Activated CD8-positive, alpha-beta memory T cell treated with anti-CD3 and anti-CD28 coated beads, Interleukin-2, amount 50 U/mL, for 24 hours (primary cell): ENCODE results near the gene XG.
"Not testable (repeated sequence)": the region's sequence is repeated elsewhere in the genome, so short reads cannot be mapped to it uniquely, and the experiment has no call there.

Experiments
- DNase-seq: peaks from one replicate; pipeline ENCODE4 v3.0.0-alpha.2; 2020; ENCODE audit errors: extremely low read depth

XG gene

GRCh38 chrX:2780472-2781225 is 28.8 kb downstream of the XG start:
- not testable (repeated sequence) for DNase-seq

GRCh38 chrX:2781226-2781571 is 29.4 kb downstream of the XG start:
- no peak for DNase-seq

DNA sequence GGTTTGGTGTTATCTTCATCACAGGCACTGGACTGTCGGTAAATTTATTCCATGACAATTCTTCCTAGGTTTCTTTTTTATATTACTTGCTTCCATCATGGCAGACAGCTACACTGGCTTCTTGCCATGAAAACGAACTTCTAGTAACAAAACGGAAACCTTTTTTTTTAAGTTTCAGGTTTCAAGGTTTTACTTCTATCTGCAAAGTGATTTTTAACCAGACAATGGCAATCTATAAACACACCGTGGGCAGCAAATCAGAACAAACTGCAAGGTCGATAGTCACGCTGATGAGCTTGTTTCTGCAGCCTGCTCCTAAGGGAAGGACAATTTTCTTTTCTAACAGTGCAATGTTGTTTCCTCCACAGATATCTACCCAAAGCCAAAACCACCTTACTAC is 29.9 kb downstream of the XG start:
- no peak for DNase-seq

GRCh38 chrX:2782171-2782570 is 30.3 kb downstream of the XG start:
- no peak for DNase-seq

DNA sequence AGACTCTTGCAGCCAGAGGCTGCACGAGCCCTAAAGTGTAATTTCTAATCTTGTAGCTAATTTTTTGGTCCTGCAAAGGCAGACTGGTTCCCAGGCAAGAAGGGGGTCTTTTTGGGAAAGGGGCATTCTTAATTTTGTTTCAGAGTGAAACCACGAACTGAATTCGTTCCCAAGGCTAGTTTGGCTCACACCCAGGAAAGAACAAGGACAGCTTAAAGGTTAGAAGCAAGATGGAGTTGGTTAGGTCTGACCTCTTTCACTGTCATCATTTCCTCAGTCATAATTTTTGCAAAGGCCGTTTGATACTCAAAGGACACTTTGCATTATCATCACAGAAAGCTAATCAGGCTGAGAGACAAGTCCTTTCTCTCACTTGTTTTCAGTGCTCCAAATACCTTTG is 30.9 kb downstream of the XG start:
- no peak for DNase-seq

GRCh38 chrX:2784026-2784425 is 32.2 kb downstream of the XG start:
- DNase-seq, result no peak

GRCh38 chrX:2785538-2785937 is 33.7 kb downstream of the XG start:
- no peak for DNase-seq

DNA sequence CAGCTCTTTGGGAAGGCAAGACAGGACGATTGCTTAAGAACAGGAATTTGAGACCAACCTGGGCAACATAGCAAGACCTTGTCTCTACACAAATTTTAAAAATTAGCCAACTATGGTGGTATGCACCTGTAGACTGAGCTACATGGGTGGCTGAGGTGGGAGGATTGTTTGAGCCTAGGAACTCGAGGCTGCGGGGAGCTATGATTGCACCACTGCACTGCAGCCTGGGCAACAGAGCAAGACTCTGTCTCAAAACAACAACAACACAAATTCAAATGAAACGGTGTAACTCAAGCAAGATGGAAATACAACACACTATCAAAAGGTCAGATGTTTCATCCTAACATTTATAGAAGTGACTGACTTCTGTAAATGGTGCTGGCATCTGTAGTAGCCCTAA is 37.1 kb downstream of the XG start:
- DNase-seq, result no peak

DNA sequence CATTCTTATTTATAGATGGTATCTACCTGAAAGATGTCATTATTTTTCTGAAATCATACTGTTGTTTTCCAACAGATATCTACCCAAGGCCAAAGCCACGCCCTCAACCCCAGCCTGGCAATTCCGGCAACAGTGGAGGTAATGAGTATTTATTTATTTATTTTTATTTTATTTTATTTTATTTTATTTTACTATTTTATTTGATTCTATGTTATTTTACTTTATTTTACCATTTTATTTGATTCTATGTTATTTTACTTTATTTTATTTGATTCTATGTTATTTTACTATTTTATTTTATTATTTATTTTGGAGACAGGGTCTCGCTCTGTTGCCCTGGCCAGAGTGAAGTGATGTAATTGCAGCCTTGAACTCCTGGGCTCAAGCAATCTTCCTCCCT is 37.7 kb downstream of the XG start:
- DNase-seq, result no peak

GRCh38 chrX:2793752-2794151 is 41.9 kb downstream of the XG start:
- DNase-seq, result no peak

GRCh38 chrX:2794336-2794735 is 42.5 kb downstream of the XG start:
- no peak for DNase-seq

GRCh38 chrX:2796808-2797207 is 45.0 kb downstream of the XG start:
- not testable (repeated sequence) for DNase-seq

GRCh38 chrX:2799369-2799768 is 47.5 kb downstream of the XG start:
- no peak for DNase-seq

GRCh38 chrX:2799980-2800379 is 48.1 kb downstream of the XG start:
- DNase-seq, result not testable (repeated sequence)

- no peak for DNase-seq
Measured at GRCh38 chrX:2801223-2801622, 49.4 kb downstream of the XG start.

DNA sequence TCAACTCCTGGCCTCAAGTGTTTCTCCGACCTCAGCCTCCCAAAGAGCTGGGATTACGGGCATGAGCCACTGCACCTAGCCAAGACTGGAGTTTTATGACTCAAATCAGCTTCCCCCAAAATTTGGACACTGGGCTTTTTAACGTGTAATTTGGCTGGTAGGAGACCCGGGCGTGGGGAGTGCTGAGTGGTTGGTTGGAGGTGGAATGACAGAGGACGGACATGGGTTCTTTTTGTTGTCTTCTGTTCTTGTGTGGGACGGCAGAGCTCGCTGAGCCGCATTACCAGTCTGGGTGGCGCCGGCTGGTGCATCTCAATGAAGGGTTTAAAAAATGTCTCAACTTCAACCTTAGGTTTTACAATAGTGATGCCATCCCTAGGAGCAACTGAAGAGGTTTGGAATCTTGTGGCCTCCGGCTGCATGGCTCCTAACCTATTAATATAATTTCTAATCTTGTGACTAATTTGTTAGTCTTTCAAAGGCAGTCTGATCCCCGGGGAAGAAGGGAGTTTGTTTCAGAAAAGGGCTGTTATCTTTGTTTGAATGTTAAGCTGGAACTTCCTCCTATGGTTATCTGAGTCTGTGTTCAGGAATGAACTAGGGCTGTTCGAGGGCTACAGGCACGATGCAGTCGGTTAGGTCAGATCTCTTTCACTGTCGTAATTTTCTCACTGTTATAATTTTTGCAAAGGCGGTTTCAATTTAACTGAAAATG is 50.7 kb downstream of the XG start:
- DNase-seq, result not testable (repeated sequence)

DNA sequence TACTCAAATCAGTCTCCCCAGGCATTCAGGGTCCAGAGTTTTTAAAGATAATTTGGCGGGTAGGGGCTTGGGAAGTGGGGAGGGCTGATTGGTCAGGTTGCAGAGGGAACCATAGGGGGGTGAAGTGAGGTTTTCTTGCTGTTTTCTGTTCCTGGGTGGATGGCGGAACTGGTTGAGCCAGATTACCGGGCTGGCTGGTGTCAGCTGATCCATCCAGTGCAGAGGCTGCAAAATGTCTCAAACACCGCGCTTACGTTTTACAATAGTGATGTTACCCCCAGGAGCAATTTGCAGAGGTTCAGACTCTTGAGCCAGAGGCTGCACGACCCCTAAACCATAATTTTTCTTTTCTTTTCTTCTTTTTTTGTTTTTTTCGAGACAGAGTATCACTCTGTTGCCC is 51.6 kb downstream of the XG start:
- DNase-seq, result not testable (repeated sequence)

- not testable (repeated sequence) for DNase-seq
Measured at GRCh38 chrX:2804106-2804843, 52.4 kb downstream of the XG start.

GRCh38 chrX:2804858-2805257 is 53.0 kb downstream of the XG start:
- DNase-seq, result not testable (repeated sequence)

GRCh38 chrX:2811271-2811670 is 59.4 kb downstream of the XG start:
- no peak for DNase-seq

DNA sequence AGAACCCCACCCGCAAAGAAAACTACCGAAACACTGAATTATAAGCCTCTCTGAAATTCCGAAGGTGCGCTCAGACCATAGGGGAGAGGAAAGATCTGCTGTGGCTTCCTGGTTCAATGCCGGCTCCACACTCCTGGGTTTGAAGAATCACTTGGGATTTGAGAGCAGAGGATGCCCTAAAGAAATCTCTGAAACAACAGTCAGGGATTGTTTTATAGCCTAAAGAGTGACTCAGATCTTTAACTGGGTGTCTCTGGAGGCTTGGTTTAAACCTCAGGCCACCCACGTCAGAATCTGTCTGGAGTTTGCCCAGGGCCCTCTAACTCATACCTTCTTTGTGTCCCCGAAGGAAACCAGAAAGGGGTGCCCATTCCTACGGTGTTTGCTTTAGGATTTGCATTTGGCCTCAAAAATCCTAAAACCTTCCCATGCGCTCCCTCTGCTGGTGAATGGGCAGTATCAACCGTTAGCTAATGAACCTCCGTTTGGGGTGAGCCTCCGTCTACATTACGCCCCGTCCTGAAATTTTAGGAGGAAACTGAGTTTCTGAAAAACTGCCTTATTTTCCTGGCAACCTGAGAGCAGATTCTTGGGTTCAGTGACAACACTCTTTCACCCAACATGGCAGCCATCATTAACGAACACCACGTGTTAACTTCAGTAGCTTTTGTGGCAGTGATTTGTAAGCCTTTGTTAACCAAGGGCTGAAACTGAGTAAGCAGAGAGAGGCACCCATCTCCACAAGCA is 60.5 kb downstream of the XG start:
- not testable (repeated sequence) for DNase-seq

DNA sequence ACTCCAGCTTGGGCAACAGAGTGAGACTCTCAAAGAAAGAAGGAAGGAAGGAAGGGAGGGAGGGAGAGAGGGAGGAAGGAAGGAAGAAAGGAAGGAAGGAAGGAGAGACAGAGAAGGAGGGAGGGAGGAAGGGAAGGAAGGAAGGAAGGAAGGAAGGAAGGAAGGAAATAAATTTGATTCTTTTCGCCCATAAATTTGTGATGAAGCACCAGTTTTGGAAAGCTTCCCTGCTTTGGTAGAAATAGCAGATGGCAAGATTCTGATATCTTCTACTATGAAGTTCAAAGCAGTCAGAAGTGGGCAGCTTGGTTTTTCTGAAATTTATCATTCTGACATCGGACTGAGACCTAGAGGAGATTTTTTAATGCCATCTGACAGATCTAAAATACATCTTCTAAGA is 65.2 kb downstream of the XG start:
- no peak for DNase-seq
